Adrenal gland (tissue), 12 donors: ENCODE data around the gene CACHD1. TPM values are rescaled to one million over a fixed set of nuclear protein-coding genes. Genes with fewer than 3 reads are reported as not detected.
A peak's percentile ranks its signal among the peaks of the same experiment; 100 is the strongest.

Experiments
- DNase-seq, 7 donors: peaks; one replicate each; pipeline ENCODE4 v3.0.0-alpha.2; 2019 to 2020
- H3K27ac ChIP-seq, 5 donors: fragments of 200-600 bp; sonication (generic) in 4 of 5; 1 replicate in 3 of 5; 2 replicates in 2 of 5; pipeline versions ENCODE4 v1.5.1 to v1.8.0; 2016 to 2020; ENCODE audit warnings: mild to moderate bottlenecking in 1 of 5
- H3K27me3 ChIP-seq: fragments of 200-600 bp; 2 replicates; pipeline ENCODE4 v1.8.0; 2021
- H3K36me3 ChIP-seq, 2 donors: fragments of 200-600 bp; replicated peaks in 1 of 2; 1 replicate in 1 of 2; 2 replicates in 1 of 2; pipeline versions ENCODE4 v1.5.1 to v1.8.0; 2018 to 2022
- H3K4me1 ChIP-seq, 2 donors: fragments of 200-600 bp; replicated peaks in 1 of 2; 1 replicate in 1 of 2; 2 replicates in 1 of 2; pipeline versions ENCODE4 v1.5.1 to v1.8.0; 2018 to 2021
- H3K4me3 ChIP-seq, 4 donors: fragments of 200-600 bp; sonication (generic) in 3 of 4; one replicate each; pipeline ENCODE4 v1.5.1; 2016 to 2018
- H3K9me3 ChIP-seq, 3 donors: fragments of 200-600 bp; sonication (generic) in 1 of 3; replicated peaks in 1 of 3; 1 replicate in 2 of 3; 2 replicates in 1 of 3; pipeline versions ENCODE4 v1.5.1 to v1.8.0; 2016 to 2021
- CTCF ChIP-seq, 6 experiments: fragments of 450-650 bp in 4 of 6; fragments of 200-600 bp in 2 of 6; sonication (generic) in 1 of 6; IDR thresholded peaks; 1 replicate in 5 of 6; 2 replicates in 1 of 6; pipeline versions ENCODE4 v1.5.1 to v1.8.0; 2016 to 2021; ENCODE audit warnings: antibody characterized with exemption in 6 of 6, mild to moderate bottlenecking in 2 of 6, moderate library complexity in 1 of 6
- POLR2A ChIP-seq, 2 donors: fragments of 450-650 bp; IDR thresholded peaks; one replicate each; pipeline ENCODE4 v1.6.1; 2017; ENCODE audit warnings: antibody characterized with exemption in 2 of 2, mild to moderate bottlenecking in 2 of 2, moderate library complexity in 1 of 2
- WGBS, 4 donors: extraction: QIAGEN DNeasy Blood & Tissue Kit in 2 of 4; methylation state at CpG; one replicate each; pipeline versions ENCODE4 v1.1.5 to v1.1.7; 2013 to 2017; 5-methylcytosine and 5-hydroxymethylcytosine counted together
- intact Hi-C, 2 donors: fragments of 100-400 bp; cut with DNase I; formaldehyde crosslinking; loops; one replicate each; pipeline versions ENCODE4 v1.14.1 to v1.15.0; 2022 to 2023
- polyA plus RNA-seq, 3 donors: library from polyadenylated mRNA; stranded (reverse); fragments of 200-250 nt in 2 of 3; fragments of 350-450 nt in 1 of 3; fragmentation: Illumina TruSeq in 1 of 3; extraction: RNeasy Lipid Tissue Mini Kit (QIAGEN cat#74804) in 1 of 3; gene quantifications; one replicate each; pipeline ENCODE4 v1.2.3, GENCODE V29; 2013 to 2014
- total RNA-seq, 9 donors: library from RNA; depleted of rRNA in 4 of 9; stranded (reverse); fragments of >200 nt in 4 of 9; fragments of 120-200 nt in 1 of 9; fragmentation: NEBNext Ultra II Directional in 1 of 9; extraction: Animal tissue kit (Norgen Biotek cat#: 25700) in 1 of 9; gene quantifications; one replicate each; pipeline versions ENCODE4 v1.1.0 to v1.2.4, GENCODE V29; 2013 to 2023
- donor health status: healthy with polysubstance abuse.
- donor health status: Bipolar disorder and iron deficiency.
- donor health status: DM: yes; HTN: yes; CAD: no.
- donor health status: DM: no; HTN: no; CAD: no.
- donor health status: DM: no; HTN: no; CAD: no.
- donor health status: DM: yes; HTN: yes; CAD: no.

Gene CACHD1
- total and polyA plus RNA-seq, 12 donors: 14.8 to 43.1 (median 24.0) TPM

GRCh38 chr1:64518692-64519481 lies 49.0 kb downstream of the CACHD1 start:
- Histone ChIP-seq H3K27ac (no peak overlapping the region), H3K4me1 (peaks cover 47 to 55% of the 10 kb centered on the region in 2 donors), H3K36me3 (no peaks in the 10 kb centered on the region), H3K9me3 (no peaks in the 10 kb centered on the region), H3K27me3 (no peaks in the 10 kb centered on the region), H3K4me3 (no peak overlapping the region)
- WGBS, 4 donors: 91 to 94% (median 92%) methylated on average over 1 of the region's 1 CpG
- DNase-seq: no peak
- intact Hi-C loops: no loop called here
- TF ChIP-seq CTCF (IDR thresholded peaks at IDR 0.05): no peak
- TF ChIP-seq POLR2A (IDR thresholded peaks at IDR 0.05): no peak

- H3K27ac ChIP-seq: peak overlapping the region in 2 of 5 donors; percentile 19 to 24
- peak; percentile 36 to 87 (median 84) for DNase-seq
- peaks cover 39 to 55% of the 10 kb centered on the region in 2 donors for H3K4me1 ChIP-seq
- H3K27me3 ChIP-seq: no peaks in the 10 kb centered on the region
- TF ChIP-seq POLR2A (IDR thresholded peaks at IDR 0.05) (no peak), CTCF (IDR thresholded peaks at IDR 0.05) (no peak)
- WGBS, 4 donors: 35 to 43% (median 39%) methylated on average over 3 of the region's 3 CpGs
- intact Hi-C loops: no loop called here
- no peak overlapping the region for H3K4me3 ChIP-seq
- H3K9me3 ChIP-seq: no peaks in the 10 kb centered on the region
- no peaks in the 10 kb centered on the region for H3K36me3 ChIP-seq
Measured at GRCh38 chr1:64519901-64520300, 50.0 kb downstream of the CACHD1 start.

- Histone ChIP-seq H3K27me3 (no peaks in the 10 kb centered on the region), H3K27ac (no peak overlapping the region), H3K4me1 (peaks cover 21 to 48% of the 10 kb centered on the region in 2 donors), H3K4me3 (no peak overlapping the region), H3K36me3 (no peaks in the 10 kb centered on the region), H3K9me3 (no peaks in the 10 kb centered on the region)
- TF ChIP-seq CTCF (IDR thresholded peaks at IDR 0.05) (no peak), POLR2A (IDR thresholded peaks at IDR 0.05) (no peak)
- no peak for DNase-seq
- intact Hi-C loops: no loop called here
Measured at GRCh38 chr1:64522740-64523139, 52.8 kb downstream of the CACHD1 start.

- H3K27ac ChIP-seq: peak overlapping the region in 1 of 5 donors; percentile 30
- TF ChIP-seq POLR2A (IDR thresholded peaks at IDR 0.05) (no peak), CTCF (IDR thresholded peaks at IDR 0.05) (no peak)
- 57 to 70% (median 61%) methylated on average over 5 of the region's 5 CpGs for WGBS, 4 donors
- H3K4me3 ChIP-seq: no peak overlapping the region
- DNase-seq: no peak
- H3K4me1 ChIP-seq: peaks cover 21 to 48% of the 10 kb centered on the region in 2 donors
- intact Hi-C loops: no loop called here
- no peaks in the 10 kb centered on the region for H3K27me3 ChIP-seq
- H3K9me3 ChIP-seq: no peaks in the 10 kb centered on the region
- H3K36me3 ChIP-seq: no peaks in the 10 kb centered on the region
Measured at GRCh38 chr1:64523413-64524337, 53.7 kb downstream of the CACHD1 start.
